ENCODE measurements around the gene EHBP1.
"Not testable (repeated sequence)": the region's sequence is repeated elsewhere in the genome, so short reads cannot be mapped to it uniquely, and the experiment has no call there.

EHBP1 gene

DNA sequence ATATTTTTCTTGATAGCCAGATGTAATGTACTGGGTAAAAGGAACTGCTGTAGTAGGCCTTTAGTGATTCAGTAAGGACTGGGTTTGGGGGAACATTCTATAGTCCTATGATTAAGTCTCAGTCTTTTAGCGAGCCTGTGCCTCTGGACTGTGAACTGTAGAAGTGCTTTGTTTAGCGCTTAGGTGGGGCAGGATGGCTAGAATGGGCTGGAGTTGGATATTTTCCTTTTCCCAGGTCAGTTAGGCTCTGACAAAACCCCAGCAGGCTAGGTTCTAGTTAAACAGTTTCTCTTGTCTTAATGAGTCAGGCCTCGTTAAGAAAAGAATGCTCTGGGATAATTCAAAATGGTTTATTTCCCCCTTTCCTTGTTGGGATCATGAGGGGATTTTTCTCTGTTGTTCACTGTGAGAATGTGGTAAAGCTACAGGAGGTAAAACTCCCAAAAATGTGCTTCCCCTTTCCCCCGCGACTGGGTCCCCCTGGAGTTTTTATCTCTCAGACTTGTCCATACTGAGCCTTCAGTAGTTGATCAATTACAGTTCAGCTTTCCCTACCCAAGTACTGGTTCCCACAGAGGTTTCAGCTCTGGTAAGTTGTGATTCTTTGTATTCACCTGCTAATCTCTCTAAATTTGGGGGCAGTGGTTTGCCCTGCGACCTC, 31.5 kb downstream of the EHBP1 start:
- no peak for DNase-seq (ENCODE audit: low read depth in 2 of 2)

DNA sequence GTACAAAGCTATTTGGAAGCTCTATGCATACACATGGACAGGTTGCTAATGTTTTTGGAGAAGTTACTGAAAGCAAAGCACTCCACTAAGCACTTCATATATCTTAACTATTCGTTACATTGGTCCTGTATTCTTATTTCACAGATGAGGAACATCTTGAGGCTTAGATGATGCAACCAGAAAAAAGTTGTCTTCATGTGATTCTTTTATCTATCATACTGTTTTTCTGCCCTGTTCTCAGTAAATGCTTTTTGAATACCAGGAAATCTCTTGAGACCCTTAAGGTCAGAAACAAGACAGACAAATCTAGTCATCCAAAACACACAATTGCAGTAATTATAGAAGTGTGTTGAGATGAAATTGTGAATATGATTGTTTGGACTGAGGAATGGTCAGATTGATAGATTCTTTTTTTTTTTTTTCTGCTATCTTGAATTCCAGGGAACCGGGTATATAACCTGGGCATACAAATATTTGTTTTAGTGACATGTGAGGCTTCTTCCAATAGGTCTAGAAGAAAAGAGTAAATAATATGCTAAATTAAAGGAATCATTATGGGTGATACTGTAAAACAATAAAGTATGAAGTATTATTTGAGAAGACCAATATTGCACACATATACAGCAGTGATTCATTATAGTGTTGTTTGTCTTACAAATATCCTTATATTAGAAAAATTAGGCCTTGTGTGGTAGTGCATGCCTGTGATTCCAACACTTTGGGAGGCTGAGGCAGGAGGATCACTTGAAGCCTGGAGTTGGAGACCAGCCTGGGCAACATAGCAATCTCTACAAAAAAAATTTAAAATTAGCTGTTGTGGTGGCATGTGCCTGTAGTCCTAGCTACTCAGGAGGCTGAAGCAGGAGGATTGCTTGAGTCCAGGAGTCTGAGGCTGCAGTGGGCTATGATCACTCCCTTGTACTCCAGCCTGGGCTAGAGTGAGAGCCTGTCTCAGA, 33.7 kb downstream of the EHBP1 start:
- no peak for DNase-seq (ENCODE audit: low read depth in 2 of 2)

DNA sequence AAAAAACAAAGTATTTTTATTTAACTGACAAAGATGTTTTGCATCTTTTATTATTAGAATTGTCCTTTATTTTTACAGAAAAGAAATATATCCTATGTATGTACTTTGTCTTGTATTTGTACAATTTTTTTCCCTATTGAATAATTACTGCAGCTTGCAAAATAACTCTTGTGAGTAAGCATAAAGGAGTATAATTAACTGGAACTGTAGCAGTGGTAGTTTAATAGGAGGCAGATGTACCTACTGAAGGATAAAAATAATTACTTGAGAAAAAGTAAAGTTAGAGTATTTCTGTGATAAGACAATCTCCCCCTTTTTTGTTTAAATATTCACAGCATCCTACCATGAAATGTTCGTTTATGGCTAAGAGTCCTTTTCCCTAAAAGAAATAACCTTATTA, 34.7 kb downstream of the EHBP1 start:
- no peak for DNase-seq (ENCODE audit: low read depth in 2 of 2)

DNA sequence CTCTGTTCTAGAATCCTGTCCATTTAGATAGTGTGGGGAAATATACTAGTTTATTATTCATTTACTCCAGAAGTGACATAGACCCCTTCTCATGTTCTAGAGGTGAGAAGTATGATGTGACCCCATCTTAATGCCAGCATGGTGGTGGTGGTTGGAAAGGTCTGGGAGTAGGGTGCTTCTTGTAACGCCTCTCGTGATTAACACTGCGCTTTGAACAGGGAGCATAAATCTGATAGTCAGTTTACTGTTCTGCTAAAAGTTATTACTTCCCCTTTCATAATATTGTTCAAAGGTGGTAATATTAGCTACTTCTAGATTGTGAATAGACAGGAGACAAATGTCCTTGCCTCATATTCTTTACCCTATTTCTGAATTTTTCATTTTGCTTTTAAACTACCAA, 35.6 kb downstream of the EHBP1 start:
- DNase-seq (ENCODE audit: low read depth in 2 of 2): no peak

- DNase-seq (ENCODE audit: low read depth in 2 of 2): no peak
Observed at GRCh38 chr2:62741954-62742722, 36.6 kb downstream of the EHBP1 start.

DNA sequence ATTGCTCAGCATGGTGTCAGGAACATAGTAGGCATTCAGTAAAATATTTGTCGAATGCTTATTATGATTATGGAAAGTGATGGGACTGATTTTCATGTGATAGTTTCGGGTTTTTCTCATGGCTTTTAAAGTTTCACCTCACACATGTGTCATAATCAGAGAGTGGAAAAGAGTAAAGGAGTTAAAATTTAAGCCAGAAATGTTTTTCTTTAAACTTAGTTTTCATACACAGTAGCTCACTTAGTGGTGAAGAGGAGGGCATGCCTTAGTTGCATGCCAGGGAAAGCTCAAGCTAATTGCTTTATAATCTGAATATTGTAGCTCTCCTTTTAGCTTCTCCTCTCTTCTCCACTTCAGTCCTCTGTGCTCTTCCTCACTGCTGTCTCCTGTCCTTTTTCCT, 38.0 kb downstream of the EHBP1 start:
- no peak for DNase-seq (ENCODE audit: low read depth in 2 of 2)

- DNase-seq (ENCODE audit: low read depth in 2 of 2): no peak
Observed at GRCh38 chr2:62744603-62745002, 39.1 kb downstream of the EHBP1 start.

DNA sequence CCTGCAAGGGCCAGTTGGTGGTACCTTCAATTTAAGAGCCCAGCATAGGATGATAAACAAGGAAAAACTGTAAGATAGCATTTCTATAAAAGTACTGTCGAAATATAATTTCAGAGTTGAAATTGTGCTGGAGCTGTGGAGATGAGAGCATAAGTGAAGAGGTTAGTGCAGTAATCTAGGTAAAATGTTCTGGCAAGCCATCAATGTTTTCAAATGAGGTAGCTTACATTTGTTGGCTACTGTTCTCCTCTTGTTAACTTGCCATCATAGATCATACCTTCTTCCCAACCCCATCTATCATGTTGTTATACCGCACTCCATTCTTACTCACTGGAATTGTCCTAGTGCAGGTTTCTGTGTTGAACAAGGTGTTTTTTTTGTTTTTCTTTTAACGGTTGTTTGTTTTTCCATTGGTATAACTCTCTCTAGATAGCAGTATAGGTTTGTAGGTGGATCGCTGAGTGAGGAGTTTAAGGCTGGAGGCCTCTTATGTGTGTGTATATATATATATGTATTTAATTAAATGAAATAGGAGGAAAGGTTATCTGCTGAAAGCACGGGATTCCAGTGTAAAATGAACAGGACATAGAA, 40.5 kb downstream of the EHBP1 start:
- no peak for DNase-seq (ENCODE audit: low read depth in 2 of 2)

DNA sequence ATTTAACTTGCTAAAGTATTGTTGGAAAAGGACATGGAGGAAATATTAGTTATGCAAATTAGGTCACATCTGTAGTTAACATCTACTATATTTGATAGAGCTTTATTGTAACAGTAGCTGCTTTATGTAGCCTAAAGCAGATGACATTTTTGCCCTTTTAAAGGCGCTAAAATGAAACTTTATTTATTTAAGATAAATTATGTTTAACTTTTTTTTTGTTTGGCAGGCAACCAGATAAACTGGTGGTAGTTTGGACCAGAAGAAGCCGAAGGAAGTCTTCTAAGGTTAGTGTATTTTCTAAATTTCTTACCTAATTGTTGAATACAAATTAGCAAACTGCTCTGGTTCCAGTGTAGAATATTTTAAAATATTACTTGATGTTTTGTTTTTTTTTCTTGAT, 41.7 kb downstream of the EHBP1 start:
- no peak for DNase-seq (ENCODE audit: low read depth in 2 of 2)

- DNase-seq (ENCODE audit: low read depth in 2 of 2): no peak
Observed at GRCh38 chr2:62747876-62748275, 42.4 kb downstream of the EHBP1 start.

DNA sequence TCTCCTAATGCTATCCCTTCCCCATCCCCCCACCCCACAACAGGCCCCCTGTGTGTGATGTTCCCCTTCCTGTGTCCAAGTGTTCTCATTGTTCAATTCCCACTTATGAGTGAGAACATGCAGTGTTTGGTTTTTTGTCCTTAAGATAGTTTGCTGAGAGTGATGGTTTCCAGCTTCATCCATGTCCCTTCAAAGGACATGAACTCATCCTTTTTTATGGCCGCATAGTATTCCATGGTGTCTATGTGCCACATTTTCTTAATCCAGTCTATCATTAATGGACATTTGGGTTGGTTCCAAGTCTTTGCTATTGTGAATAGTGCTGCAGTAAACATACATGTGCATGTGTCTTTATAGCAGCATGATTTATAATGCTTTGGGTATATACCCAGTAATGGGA, 43.6 kb downstream of the EHBP1 start:
- not testable (repeated sequence) for DNase-seq (ENCODE audit: low read depth in 2 of 2)

DNA sequence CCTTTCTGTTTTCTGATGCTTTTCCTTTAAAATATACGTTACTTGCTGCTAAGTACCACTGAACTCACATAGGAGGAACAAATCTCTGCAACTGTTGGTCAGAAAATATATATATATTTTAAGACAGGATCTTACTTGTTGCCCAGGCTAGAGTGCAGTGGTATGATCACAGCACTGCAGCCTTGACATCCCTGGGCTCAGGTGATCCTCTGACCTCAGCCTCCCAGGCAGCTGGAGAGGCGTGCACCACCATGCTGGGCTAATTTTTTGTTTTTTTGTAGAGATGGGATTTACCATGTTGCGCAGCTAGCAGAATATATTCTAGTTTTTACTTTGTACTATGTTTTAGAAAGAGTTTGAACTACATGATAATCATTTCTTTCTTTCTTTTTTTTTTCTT, 51.5 kb downstream of the EHBP1 start:
- DNase-seq (ENCODE audit: low read depth in 2 of 2): no peak

DNA sequence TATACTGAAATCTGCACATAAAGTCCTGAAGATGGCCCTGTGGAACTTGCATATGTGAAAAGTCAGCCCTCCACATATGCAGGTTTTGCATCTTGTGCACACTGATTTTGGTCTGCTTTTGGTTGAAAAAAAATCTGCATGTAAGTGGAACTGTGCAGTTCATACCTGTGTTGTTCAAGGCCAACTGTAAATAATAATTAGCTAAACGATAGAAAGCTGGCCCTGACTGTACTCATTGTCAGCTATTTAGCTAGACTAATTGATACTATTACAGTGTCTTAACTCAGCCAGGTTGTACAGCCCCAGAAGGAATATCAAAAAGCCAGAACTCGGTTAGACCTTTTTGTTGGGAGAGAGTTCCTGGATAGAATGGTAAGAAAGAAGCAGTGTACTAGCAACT, 54.5 kb downstream of the EHBP1 start:
- no peak for DNase-seq (ENCODE audit: low read depth in 2 of 2)

GRCh38 chr2:62760555-62760954, 55.0 kb downstream of the EHBP1 start:
- DNase-seq (ENCODE audit: low read depth in 2 of 2): no peak

DNA sequence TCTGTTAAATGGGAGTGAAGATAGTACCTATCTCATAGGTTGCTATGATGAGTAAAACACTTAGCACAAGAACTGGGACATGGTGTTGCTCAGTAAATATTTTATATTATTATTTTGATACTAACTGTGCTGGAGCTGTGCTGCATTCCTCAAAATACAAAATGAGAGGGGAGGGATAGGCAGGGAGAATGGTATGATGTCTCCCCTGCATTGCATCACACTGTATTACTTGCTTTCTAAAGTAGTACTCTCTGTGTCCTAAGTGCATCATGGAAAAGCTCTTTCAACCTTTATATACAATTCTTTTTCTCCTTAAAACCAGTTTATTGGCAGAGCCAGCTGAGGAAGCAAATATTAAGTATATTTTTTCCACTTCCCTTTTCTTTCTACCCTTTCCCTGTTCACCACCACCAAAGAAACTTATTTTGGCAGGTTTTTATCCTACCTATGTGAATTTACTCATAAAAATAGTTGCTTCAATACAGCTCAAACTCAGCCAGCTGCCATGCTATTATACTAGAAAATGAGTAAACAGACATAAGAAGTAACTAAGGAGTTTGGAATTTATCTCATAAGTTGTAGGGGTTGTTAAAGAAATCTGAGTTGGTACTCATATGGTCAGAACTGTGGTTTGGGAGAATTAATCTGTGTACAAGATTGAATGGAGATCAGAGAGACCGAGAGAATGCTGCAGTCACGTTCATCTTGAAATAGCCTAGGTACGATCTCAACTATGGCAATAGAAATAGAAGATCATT, 60.3 kb downstream of the EHBP1 start:
- DNase-seq (ENCODE audit: low read depth in 2 of 2): no peak

GRCh38 chr2:62768615-62769014, 63.1 kb downstream of the EHBP1 start:
- DNase-seq (ENCODE audit: low read depth in 2 of 2): no peak

GRCh38 chr2:62770629-62771028, 65.1 kb downstream of the EHBP1 start:
- no peak for DNase-seq (ENCODE audit: low read depth in 2 of 2)

DNA sequence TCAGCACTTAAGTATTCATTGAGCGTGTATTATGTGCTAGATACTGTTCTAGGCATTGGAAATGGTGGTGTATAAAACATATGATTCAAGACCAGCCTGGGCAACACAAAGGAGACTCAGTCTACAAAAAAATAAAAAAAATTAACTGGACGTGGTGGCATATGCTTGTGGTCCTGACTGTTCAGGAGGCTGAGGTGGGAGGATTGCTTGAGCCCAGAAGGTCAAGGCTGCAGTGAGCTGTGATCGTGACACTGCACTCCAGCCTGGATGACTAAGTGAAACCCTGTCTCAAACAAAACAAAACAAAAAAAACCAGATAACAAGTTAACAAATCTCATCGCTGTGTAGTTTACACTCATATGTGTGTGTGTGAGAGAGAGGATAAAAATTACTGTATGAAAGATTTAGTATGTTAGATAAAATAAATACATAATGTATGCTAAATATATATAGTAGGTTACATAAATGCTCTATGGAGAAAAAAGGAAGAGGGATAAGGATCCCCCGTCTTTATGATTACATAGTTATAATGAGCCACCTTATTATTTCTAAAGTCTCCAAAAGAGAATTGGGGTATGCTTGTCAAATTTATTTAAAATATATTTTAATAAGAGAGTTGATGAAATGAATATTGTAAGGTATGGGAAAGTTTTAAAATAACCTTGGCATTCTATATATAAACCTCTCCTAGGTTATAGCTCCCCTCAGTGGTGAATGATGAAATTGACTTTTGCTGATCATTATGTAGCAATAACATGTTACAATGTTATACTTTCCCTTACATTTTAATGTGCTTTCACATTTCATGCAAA, 69.2 kb downstream of the EHBP1 start:
- DNase-seq (ENCODE audit: low read depth in 2 of 2): no peak

- no peak for DNase-seq (ENCODE audit: low read depth in 2 of 2)
Observed at GRCh38 chr2:62775367-62775668, 69.8 kb downstream of the EHBP1 start.

GRCh38 chr2:62783679-62784078, 78.2 kb downstream of the EHBP1 start:
- DNase-seq (ENCODE audit: low read depth in 2 of 2): no peak

GRCh38 chr2:62784341-62784740, 78.8 kb downstream of the EHBP1 start:
- no peak for DNase-seq (ENCODE audit: low read depth in 2 of 2)

Measured in stimulated activated CD4-positive, alpha-beta T cell treated with anti-CD3 and anti-CD28 coated beads, Interleukin-1b, Interleukin-23, amount 100 ng/mL, for 1 hour (primary cell).